Activated gamma-delta T cell treated with Interleukin-2 at 50 U/mL for 16 hours (primary cell): ENCODE results near the gene P4HB.

Experiments used
- DNase-seq: peaks from one replicate; pipeline ENCODE4 v3.0.0-alpha.2; 2020

P4HB gene

GRCh38 chr17:81825841-81826466, 34.4 kb downstream of the P4HB start:
- DNase-seq: no peak

DNA sequence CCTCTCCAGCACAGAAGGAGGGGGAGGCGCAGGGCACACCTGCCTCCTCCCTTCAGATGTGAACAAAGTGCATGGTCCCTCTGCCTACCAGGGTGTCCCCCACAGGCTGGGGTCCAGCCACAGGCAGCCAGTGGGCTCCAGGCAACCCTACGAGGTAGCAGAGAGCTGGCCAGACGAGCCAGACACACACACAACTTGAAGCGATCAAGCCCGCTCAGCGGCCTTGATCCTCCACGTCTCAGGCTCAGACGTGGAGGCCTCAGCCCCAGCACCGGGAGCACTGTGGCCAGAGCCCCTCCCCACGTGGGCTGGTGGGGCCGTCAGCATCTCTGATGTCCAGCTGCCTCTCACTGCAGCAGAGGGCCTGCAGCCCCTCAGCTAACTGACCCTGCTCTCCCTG, 35.7 kb downstream of the P4HB start:
- no peak for DNase-seq

- no peak for DNase-seq
These were observed 36.4 kb downstream of the P4HB start for GRCh38 chr17:81823820-81824550.

DNA sequence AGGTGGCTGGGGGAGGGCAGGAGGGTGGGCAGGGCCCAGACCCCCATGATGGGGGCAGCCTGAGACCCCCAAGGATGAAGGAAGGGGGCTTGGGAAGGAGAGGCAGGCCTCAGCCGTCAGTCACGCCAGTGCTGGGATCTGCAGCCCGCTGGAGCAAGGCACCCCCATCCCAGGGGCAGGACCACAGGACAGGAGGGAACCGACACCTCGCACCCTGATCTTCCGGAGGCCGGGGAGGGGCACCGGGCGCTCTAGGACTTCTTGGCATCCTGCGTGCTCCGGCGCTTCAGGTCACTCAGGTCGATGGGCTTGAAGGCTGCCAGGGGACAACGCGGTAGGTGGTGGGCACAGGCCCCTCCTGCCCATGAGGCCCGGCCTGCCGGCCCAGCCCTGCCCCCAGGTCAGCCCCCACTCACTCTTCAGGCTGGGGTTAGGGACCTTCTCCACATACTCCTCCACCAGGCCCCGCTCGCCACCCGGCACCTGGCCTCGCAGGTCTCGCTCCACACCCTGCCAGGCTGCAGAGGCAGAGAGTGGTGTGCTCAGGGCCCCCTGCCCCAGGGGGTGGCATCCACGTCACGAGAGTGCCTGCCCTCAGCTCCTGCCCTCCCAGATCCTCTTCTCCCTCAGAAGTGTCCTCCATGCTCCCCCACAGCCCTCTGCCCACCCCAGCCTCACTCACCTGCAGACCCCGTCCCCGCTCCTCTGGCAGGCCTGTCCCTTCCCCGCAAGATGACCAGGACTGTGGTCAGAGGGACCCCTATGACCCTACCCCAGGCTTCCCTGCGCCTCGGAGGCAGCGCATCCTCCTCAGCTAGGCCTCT, 37.1 kb downstream of the P4HB start:
- no peak for DNase-seq

- no peak for DNase-seq
These were observed 38.1 kb downstream of the P4HB start for GRCh38 chr17:81822312-81822637.

GRCh38 chr17:81821603-81822311, 38.6 kb downstream of the P4HB start:
- DNase-seq: no peak

DNA sequence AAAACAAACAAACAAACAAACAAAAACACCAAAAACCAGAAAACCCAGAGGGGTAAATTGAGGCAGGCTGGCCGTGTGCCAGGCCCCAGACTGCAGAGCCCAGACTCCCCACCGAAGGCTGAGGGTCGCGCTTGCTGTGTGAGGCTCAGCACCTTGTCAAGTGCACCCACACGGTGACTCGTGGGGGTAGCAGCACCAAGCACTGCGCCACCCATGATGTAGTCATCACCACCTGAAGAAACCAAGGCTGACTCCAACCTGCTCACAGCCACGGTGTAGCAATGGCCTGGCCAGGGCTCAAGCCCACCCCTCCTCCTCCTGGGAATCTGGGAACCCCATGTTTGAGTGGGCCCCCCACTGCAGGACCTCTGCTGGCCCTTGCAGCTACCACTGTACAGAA, 39.2 kb downstream of the P4HB start:
- no peak for DNase-seq

GRCh38 chr17:81819708-81820107, 40.6 kb downstream of the P4HB start:
- no peak for DNase-seq

DNA sequence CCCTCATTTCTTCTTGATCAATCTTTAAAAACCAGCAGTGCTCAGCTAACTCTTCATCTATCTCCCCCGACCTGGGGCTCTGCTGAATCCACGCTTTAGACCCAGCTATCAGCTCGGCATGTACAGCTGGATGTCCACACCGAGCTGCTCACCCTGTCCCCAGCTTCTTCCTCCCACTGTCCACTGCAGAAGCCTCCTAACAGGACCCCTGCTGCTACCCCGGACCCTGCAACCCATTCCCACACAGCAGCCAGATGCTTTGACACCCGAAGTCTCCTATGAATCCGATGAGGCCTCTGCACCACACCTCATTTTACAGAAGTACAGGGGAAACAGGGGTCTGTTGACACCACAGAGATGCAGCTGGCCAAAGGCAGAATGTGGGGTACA, 42.6 kb downstream of the P4HB start:
- DNase-seq: no peak

- DNase-seq: no peak
These were observed 44.7 kb downstream of the P4HB start for GRCh38 chr17:81815646-81815986.

- no peak for DNase-seq
These were observed 45.3 kb downstream of the P4HB start for GRCh38 chr17:81814748-81815645.

- no peak for DNase-seq
These were observed 46.3 kb downstream of the P4HB start for GRCh38 chr17:81813861-81814683.

DNA sequence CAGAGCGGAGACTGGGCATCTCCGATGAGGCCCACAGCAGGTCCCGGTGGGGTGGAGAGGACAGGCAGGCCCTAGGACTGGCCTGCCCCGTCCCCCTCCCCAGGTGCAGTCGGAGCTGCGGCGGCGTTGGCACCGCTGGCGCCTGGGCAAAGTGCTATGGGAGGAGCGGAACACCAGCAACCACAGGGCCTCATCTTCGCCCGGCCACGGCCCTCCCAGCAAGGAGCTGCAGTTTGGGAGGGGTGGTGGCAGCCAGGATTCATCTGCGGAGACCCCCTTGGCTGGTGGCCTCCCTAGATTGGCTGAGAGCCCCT, 47.0 kb downstream of the P4HB start:
- no peak for DNase-seq

GRCh38 chr17:81812571-81813370, 47.6 kb downstream of the P4HB start:
- DNase-seq: no peak

DNA sequence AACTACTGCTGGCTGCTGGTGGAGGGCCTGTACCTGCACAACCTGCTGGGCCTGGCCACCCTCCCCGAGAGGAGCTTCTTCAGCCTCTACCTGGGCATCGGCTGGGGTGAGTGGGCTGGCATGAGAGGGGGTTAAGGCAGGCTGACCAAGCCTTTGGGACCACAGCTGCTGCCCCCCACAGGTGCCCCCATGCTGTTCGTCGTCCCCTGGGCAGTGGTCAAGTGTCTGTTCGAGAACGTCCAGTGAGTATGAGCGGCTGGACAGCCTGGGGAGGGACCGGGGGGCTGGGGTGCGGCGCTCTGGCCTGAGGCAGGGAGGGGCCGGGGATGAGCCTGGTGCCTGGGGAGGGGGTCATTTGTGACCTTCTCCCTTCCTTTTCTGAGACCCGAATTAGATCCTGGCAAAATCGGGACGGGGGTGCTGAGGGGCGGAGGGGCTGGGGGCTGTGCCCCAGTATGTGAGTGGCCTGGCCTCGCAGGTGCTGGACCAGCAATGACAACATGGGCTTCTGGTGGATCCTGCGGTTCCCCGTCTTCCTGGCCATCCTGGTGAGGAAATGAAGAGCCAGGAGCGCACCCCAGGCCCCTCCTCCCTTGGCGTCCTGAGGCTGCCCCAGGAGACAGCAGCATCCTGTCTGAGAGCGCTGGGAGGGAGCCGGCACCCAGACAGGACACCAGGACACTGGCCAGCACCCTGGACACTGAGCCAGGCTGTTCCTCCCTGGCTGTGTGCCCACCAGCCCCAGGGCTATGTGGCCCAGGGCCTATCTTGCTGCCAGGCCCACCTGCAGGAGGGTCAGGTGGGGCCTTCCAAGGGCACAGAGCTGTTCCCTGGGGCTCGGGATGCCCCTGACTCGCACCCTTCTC, 48.4 kb downstream of the P4HB start:
- DNase-seq: no peak

- DNase-seq: no peak
These were observed 49.2 kb downstream of the P4HB start for GRCh38 chr17:81810892-81811704.

DNA sequence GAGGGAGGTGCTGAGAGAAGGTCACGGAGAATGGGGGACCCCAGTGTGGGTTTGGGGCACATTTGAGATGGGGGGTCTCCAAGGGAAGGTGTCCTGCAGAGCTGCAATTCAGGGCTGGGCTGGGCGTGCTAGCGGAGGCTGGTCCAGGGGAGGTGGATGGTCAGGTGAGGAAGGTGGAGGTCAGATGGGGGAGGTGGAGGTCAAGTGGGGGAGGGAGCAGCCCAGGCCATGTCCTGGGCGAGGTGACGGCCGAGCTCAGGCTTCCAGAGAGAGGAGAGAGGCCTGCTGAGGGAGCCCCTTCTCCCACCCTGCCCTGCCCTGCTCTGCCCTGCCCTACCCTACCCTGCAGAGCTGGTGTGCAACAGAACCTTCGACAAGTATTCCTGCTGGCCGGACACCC, 49.9 kb downstream of the P4HB start:
- DNase-seq: no peak

- DNase-seq: no peak
These were observed 50.8 kb downstream of the P4HB start for GRCh38 chr17:81809556-81809998.
